Measurements from ENCODE around the gene TRIM47.

Gene TRIM47

GRCh38 chr17:75909051-75909811, 30.9 kb upstream of the TRIM47 start:
- no peak for FAIRE-seq
- no peak for DNase-seq (ENCODE audit: insufficient read length, low spot score)

- DNase-seq (ENCODE audit: insufficient read length, low spot score), result no peak
- no peak for FAIRE-seq
These were observed 29.8 kb upstream of the TRIM47 start for GRCh38 chr17:75908201-75908600.

GRCh38 chr17:75906143-75906884, 27.9 kb upstream of the TRIM47 start:
- no peak for DNase-seq (ENCODE audit: insufficient read length, low spot score)
- FAIRE-seq, result no peak

GRCh38 chr17:75904749-75905521, 26.6 kb upstream of the TRIM47 start, which contains the start of gene MRPL38:
Gene MRPL38 (minus strand): TSS chr17:75904884. CDS start chr17:75904875, 9 bp downstream.
- peak; percentile 97 for FAIRE-seq

GRCh38 chr17:75902406-75902805, 24.0 kb upstream of the TRIM47 start:
- no peak for FAIRE-seq
- DNase-seq (ENCODE audit: insufficient read length, low spot score), result no peak

More at GRCh38 chr17:75904749-75905521, 26.6 kb upstream of the TRIM47 start, which contains the start of gene MRPL38:
- peak; percentile 99 for DNase-seq (ENCODE audit: insufficient read length, low spot score)

GRCh38 chr17:75901727-75902126, 23.3 kb upstream of the TRIM47 start:
- FAIRE-seq, result no peak
- no peak for DNase-seq (ENCODE audit: insufficient read length, low spot score)

- no peak for DNase-seq (ENCODE audit: insufficient read length, low spot score)
- FAIRE-seq, result no peak
These were observed 22.5 kb upstream of the TRIM47 start for GRCh38 chr17:75900691-75901533.

GRCh38 chr17:75899767-75900468, 21.5 kb upstream of the TRIM47 start:
- no peak for DNase-seq (ENCODE audit: insufficient read length, low spot score)
- FAIRE-seq, result no peak

GRCh38 chr17:75899353-75899752, 21.0 kb upstream of the TRIM47 start:
- FAIRE-seq (no peak), DNase-seq (ENCODE audit: insufficient read length, low spot score) (no peak)

GRCh38 chr17:75898791-75899190, 20.4 kb upstream of the TRIM47 start:
- DNase-seq (ENCODE audit: insufficient read length, low spot score) (no peak), FAIRE-seq (no peak)

GRCh38 chr17:75898065-75898464, 19.7 kb upstream of the TRIM47 start:
- no peak for DNase-seq (ENCODE audit: insufficient read length, low spot score)
- no peak for FAIRE-seq

- FAIRE-seq (peak; percentile 31), DNase-seq (ENCODE audit: insufficient read length, low spot score) (no peak)
These were observed 19.0 kb upstream of the TRIM47 start for GRCh38 chr17:75897160-75898019.

GRCh38 chr17:75896415-75897159, 18.2 kb upstream of the TRIM47 start, which contains the start of gene TRIM65:
Gene TRIM65 (minus strand): TSS chr17:75896951. CDS start chr17:75896937, 14 bp downstream.
- peak; percentile 88 for DNase-seq (ENCODE audit: insufficient read length, low spot score)
- FAIRE-seq, result peak; percentile 95

- FAIRE-seq (peak; percentile 77), DNase-seq (ENCODE audit: insufficient read length, low spot score) (peak; percentile 48)
These were observed 17.2 kb upstream of the TRIM47 start for GRCh38 chr17:75895370-75896155.

GRCh38 chr17:75894049-75894733, 15.8 kb upstream of the TRIM47 start:
- DNase-seq (ENCODE audit: insufficient read length, low spot score), result no peak
- peak; percentile 87 for FAIRE-seq

GRCh38 chr17:75893305-75894048, 15.1 kb upstream of the TRIM47 start:
- FAIRE-seq (no peak), DNase-seq (ENCODE audit: insufficient read length, low spot score) (no peak)

Data from HTR-8/SVneo (cell line).